ENCODE measurements around the gene IL16. TPM values are rescaled to one million over a fixed set of nuclear protein-coding genes. Genes with fewer than 3 reads are reported as not detected.
A peak's percentile ranks its signal among the peaks of the same experiment; 100 is the strongest.

The IL16 gene
- total RNA-seq, 1 donor from 2014 or later = 29.6 TPM

- no peak for TF ChIP-seq CTCF (IDR thresholded peaks at IDR 0.05; ENCODE audit: unreplicated experiment)
- peak; percentile 16 for DNase-seq (ENCODE audit: low spot score)
- Mint-ChIP-seq H3K4me3 (ENCODE audit: unreplicated experiment) (peak overlapping the region; percentile 79), H3K27me3 (ENCODE audit: unreplicated experiment) (peaks cover 5% of the 10 kb centered on the region), H3K27ac (ENCODE audit: unreplicated experiment) (peak overlapping the region; percentile 88), H3K36me3 (ENCODE audit: low read depth, unreplicated experiment) (peaks cover 13% of the 10 kb centered on the region), H3K4me1 (ENCODE audit: unreplicated experiment) (peaks cover 41% of the 10 kb centered on the region), H3K9me3 (ENCODE audit: unreplicated experiment) (no peaks in the 10 kb centered on the region)
Measured at GRCh38 chr15:81296673-81297072, 100.0 kb downstream of the IL16 start.

GRCh38 chr15:81297147-81297572 lies 100.5 kb downstream of the IL16 start:
- H3K27ac Mint-ChIP-seq (ENCODE audit: unreplicated experiment) = peak overlapping the region; percentile 88
- peaks cover 41% of the 10 kb centered on the region for H3K4me1 Mint-ChIP-seq (ENCODE audit: unreplicated experiment)
- no peak for TF ChIP-seq CTCF (IDR thresholded peaks at IDR 0.05; ENCODE audit: unreplicated experiment)
- DNase-seq (ENCODE audit: low spot score) = no peak
- peaks cover 5% of the 10 kb centered on the region for H3K27me3 Mint-ChIP-seq (ENCODE audit: unreplicated experiment)
- peak overlapping the region; percentile 79 for H3K4me3 Mint-ChIP-seq (ENCODE audit: unreplicated experiment)
- H3K9me3 Mint-ChIP-seq (ENCODE audit: unreplicated experiment) = no peaks in the 10 kb centered on the region
- H3K36me3 Mint-ChIP-seq (ENCODE audit: low read depth, unreplicated experiment) = peaks cover 18% of the 10 kb centered on the region

DNA sequence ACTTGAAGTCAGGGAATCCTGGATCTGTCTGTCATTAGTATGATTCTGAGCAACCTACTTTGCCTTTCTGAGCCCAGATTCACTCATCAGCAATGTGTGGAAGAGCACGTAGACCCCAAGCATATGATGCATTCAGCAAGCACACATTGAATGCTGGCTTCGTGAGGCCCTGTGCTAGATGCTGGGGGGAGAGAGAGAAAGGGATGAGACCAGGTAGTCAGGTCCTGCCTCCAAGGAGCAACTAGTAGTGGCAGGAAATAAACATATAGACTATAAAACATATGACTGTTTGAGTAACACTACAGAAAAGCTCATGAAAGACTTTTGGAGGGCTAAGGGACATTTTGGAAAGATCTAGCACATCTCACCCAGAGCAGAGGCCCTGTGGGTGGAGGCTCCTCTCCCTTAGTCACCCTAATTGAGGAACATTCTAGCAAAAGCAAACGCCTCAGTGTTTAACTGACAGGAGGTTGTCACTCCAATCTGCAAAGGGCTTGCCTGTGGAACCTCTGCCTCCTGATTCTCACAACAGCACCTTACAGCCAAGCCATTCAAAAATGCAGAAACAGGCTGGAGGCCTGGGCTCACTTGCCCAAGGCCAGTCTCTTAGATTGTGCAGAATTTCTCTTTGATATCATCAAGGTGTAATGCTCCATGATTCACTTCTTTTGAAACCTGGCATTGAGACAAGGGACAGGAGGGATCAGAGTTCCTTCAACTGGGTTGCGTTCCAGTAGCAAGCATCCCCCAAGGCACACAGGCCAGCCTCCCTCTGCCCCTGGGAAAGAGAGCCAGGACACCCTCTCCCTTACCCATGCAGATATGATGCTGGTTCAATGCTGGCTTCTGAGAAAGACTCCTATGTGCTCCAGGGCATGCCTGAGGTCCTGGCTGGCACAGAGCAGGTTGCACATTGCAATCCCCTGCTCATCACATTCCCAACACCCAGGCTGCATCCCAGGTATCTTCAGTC lies 101.2 kb downstream of the IL16 start:
- Mint-ChIP-seq H3K36me3 (ENCODE audit: low read depth, unreplicated experiment) (peaks cover 25% of the 10 kb centered on the region), H3K27me3 (ENCODE audit: unreplicated experiment) (peaks cover 5% of the 10 kb centered on the region), H3K4me3 (ENCODE audit: unreplicated experiment) (peak overlapping the region; percentile 49), H3K9me3 (ENCODE audit: unreplicated experiment) (no peaks in the 10 kb centered on the region), H3K27ac (ENCODE audit: unreplicated experiment) (no peak overlapping the region), H3K4me1 (ENCODE audit: unreplicated experiment) (peaks cover 44% of the 10 kb centered on the region)
- TF ChIP-seq CTCF (IDR thresholded peaks at IDR 0.05; ENCODE audit: unreplicated experiment) = no peak
- no peak for DNase-seq (ENCODE audit: low spot score)

DNA sequence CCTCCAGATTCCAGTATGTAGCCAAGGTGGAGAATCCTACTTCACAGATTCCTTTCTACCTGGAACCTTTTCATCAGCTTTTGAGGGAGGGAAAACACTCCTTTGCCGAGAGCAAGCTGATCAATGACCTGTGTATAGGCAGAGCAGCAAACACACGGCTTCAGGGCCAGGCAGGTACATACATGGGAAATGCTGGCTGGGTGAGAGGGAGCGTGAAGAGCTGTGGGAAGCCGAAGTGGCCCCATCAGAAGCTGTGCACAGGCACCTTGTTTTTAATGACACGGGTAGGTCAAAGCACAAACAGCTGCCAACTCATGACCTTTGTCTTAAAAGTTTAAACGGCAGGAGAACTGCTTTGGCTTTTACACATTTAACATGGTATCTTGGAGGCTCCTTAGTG lies 101.9 kb downstream of the IL16 start:
- Mint-ChIP-seq H3K36me3 (ENCODE audit: low read depth, unreplicated experiment) (peaks cover 31% of the 10 kb centered on the region), H3K4me1 (ENCODE audit: unreplicated experiment) (peaks cover 50% of the 10 kb centered on the region), H3K27ac (ENCODE audit: unreplicated experiment) (no peak overlapping the region), H3K9me3 (ENCODE audit: unreplicated experiment) (no peaks in the 10 kb centered on the region), H3K27me3 (ENCODE audit: unreplicated experiment) (peaks cover 7% of the 10 kb centered on the region), H3K4me3 (ENCODE audit: unreplicated experiment) (no peak overlapping the region)
- no peak for DNase-seq (ENCODE audit: low spot score)
- no peak for TF ChIP-seq CTCF (IDR thresholded peaks at IDR 0.05; ENCODE audit: unreplicated experiment)

- DNase-seq (ENCODE audit: low spot score) = no peak
- no peaks in the 10 kb centered on the region for H3K9me3 Mint-ChIP-seq (ENCODE audit: unreplicated experiment)
- TF ChIP-seq CTCF (IDR thresholded peaks at IDR 0.05; ENCODE audit: unreplicated experiment) = no peak
- H3K27me3 Mint-ChIP-seq (ENCODE audit: unreplicated experiment) = peaks cover 7% of the 10 kb centered on the region
- H3K36me3 Mint-ChIP-seq (ENCODE audit: low read depth, unreplicated experiment) = peaks cover 32% of the 10 kb centered on the region
- H3K27ac Mint-ChIP-seq (ENCODE audit: unreplicated experiment) = no peak overlapping the region
- no peak overlapping the region for H3K4me3 Mint-ChIP-seq (ENCODE audit: unreplicated experiment)
- H3K4me1 Mint-ChIP-seq (ENCODE audit: unreplicated experiment) = peaks cover 49% of the 10 kb centered on the region
Measured at GRCh38 chr15:81299156-81299555, 102.5 kb downstream of the IL16 start.

Measured in endothelial cell (in vitro differentiated cells).